ENCODE results near the gene NF1.
"Not testable (repeated sequence)": the region's sequence is repeated elsewhere in the genome, so short reads cannot be mapped to it uniquely, and the experiment has no call there.

NF1 gene

GRCh38 chr17:31308372-31309334, 213.9 kb downstream of the NF1 start:
- no peaks in the 10 kb centered on the region for H3K4me1 ChIP-seq (ENCODE audit: insufficient read depth, low read length)
- H3K9me3 ChIP-seq (ENCODE audit: low read length) = no peaks in the 10 kb centered on the region
- H3K9ac ChIP-seq (ENCODE audit: low read length) = no peak overlapping the region
- no peak overlapping the region for H3K4me3 ChIP-seq (ENCODE audit: low read depth in 1 of 2, low read length in 2 of 2)
- H3K27ac ChIP-seq (ENCODE audit: low read depth, low read length) = no peak overlapping the region
- no peaks in the 10 kb centered on the region for H3K27me3 ChIP-seq (ENCODE audit: control insufficient read depth in 1 of 2, insufficient read depth in 2 of 2, low read length in 2 of 2)
- no peaks in the 10 kb centered on the region for H3K36me3 ChIP-seq (ENCODE audit: insufficient read depth, low read length)

- no peak overlapping the region for H3K4me3 ChIP-seq (ENCODE audit: low read depth in 1 of 2, low read length in 2 of 2)
- H3K4me1 ChIP-seq (ENCODE audit: insufficient read depth, low read length) = no peaks in the 10 kb centered on the region
- no peak overlapping the region for H3K9ac ChIP-seq (ENCODE audit: low read length)
- no peaks in the 10 kb centered on the region for H3K9me3 ChIP-seq (ENCODE audit: low read length)
- no peak overlapping the region for H3K27ac ChIP-seq (ENCODE audit: low read depth, low read length)
- H3K27me3 ChIP-seq (ENCODE audit: control insufficient read depth in 1 of 2, insufficient read depth in 2 of 2, low read length in 2 of 2) = no peaks in the 10 kb centered on the region
- no peaks in the 10 kb centered on the region for H3K36me3 ChIP-seq (ENCODE audit: insufficient read depth, low read length)
Observed at GRCh38 chr17:31309556-31309955, 214.8 kb downstream of the NF1 start.

- H3K27me3 ChIP-seq (ENCODE audit: control insufficient read depth in 1 of 2, insufficient read depth in 2 of 2, low read length in 2 of 2) = no peaks in the 10 kb centered on the region
- no peak overlapping the region for H3K27ac ChIP-seq (ENCODE audit: low read depth, low read length)
- H3K4me1 ChIP-seq (ENCODE audit: insufficient read depth, low read length) = no peaks in the 10 kb centered on the region
- H3K36me3 ChIP-seq (ENCODE audit: insufficient read depth, low read length) = no peaks in the 10 kb centered on the region
- no peaks in the 10 kb centered on the region for H3K9me3 ChIP-seq (ENCODE audit: low read length)
- no peak overlapping the region for H3K4me3 ChIP-seq (ENCODE audit: low read depth in 1 of 2, low read length in 2 of 2)
- no peak overlapping the region for H3K9ac ChIP-seq (ENCODE audit: low read length)
Observed at GRCh38 chr17:31310260-31310659, 215.5 kb downstream of the NF1 start.

GRCh38 chr17:31310886-31311285, 216.1 kb downstream of the NF1 start:
- Histone ChIP-seq H3K27me3 (ENCODE audit: control insufficient read depth in 1 of 2, insufficient read depth in 2 of 2, low read length in 2 of 2) (no peaks in the 10 kb centered on the region), H3K4me3 (ENCODE audit: low read depth in 1 of 2, low read length in 2 of 2) (no peak overlapping the region), H3K4me1 (ENCODE audit: insufficient read depth, low read length) (no peaks in the 10 kb centered on the region), H3K9ac (ENCODE audit: low read length) (no peak overlapping the region), H3K36me3 (ENCODE audit: insufficient read depth, low read length) (no peaks in the 10 kb centered on the region), H3K27ac (ENCODE audit: low read depth, low read length) (no peak overlapping the region), H3K9me3 (ENCODE audit: low read length) (no peaks in the 10 kb centered on the region)

GRCh38 chr17:31311526-31311925, 216.7 kb downstream of the NF1 start:
- H3K36me3 ChIP-seq (ENCODE audit: insufficient read depth, low read length) = no peaks in the 10 kb centered on the region
- no peak overlapping the region for H3K9ac ChIP-seq (ENCODE audit: low read length)
- H3K9me3 ChIP-seq (ENCODE audit: low read length) = no peaks in the 10 kb centered on the region
- no peaks in the 10 kb centered on the region for H3K27me3 ChIP-seq (ENCODE audit: control insufficient read depth in 1 of 2, insufficient read depth in 2 of 2, low read length in 2 of 2)
- H3K4me1 ChIP-seq (ENCODE audit: insufficient read depth, low read length) = no peaks in the 10 kb centered on the region
- no peak overlapping the region for H3K27ac ChIP-seq (ENCODE audit: low read depth, low read length)
- no peak overlapping the region for H3K4me3 ChIP-seq (ENCODE audit: low read depth in 1 of 2, low read length in 2 of 2)

- H3K36me3 ChIP-seq (ENCODE audit: insufficient read depth, low read length); H3K9ac ChIP-seq (ENCODE audit: low read length); H3K4me1 ChIP-seq (ENCODE audit: insufficient read depth, low read length); H3K27ac ChIP-seq (ENCODE audit: low read depth, low read length); H3K9me3 ChIP-seq (ENCODE audit: low read length); H3K27me3 ChIP-seq (ENCODE audit: control insufficient read depth in 1 of 2, insufficient read depth in 2 of 2, low read length in 2 of 2); H3K4me3 ChIP-seq (ENCODE audit: low read depth in 1 of 2, low read length in 2 of 2): not testable (repeated sequence)
Observed at GRCh38 chr17:31312223-31312622, 217.4 kb downstream of the NF1 start.

- H3K27ac ChIP-seq (ENCODE audit: low read depth, low read length) = no peak within 1 kb of the TSS
- no peaks in the 10 kb centered on the region for H3K27me3 ChIP-seq (ENCODE audit: control insufficient read depth in 1 of 2, insufficient read depth in 2 of 2, low read length in 2 of 2)
- no peaks in the 10 kb centered on the region for H3K4me1 ChIP-seq (ENCODE audit: insufficient read depth, low read length)
- no peak within 1 kb of the TSS for H3K9ac ChIP-seq (ENCODE audit: low read length)
- no peak within 1 kb of the TSS for H3K4me3 ChIP-seq (ENCODE audit: low read depth in 1 of 2, low read length in 2 of 2)
- no peaks in the 10 kb centered on the region for H3K36me3 ChIP-seq (ENCODE audit: insufficient read depth, low read length)
- no peaks in the 10 kb centered on the region for H3K9me3 ChIP-seq (ENCODE audit: low read length)
Observed at GRCh38 chr17:31313982-31314781, 219.4 kb downstream of the NF1 start, which contains the start of gene EVI2B. TSS of gene EVI2B (minus strand) at chr17:31314054. CDS start at chr17:31305609, 8,445 bp downstream.

- Histone ChIP-seq H3K27me3 (ENCODE audit: control insufficient read depth in 1 of 2, insufficient read depth in 2 of 2, low read length in 2 of 2) (no peaks in the 10 kb centered on the region), H3K4me3 (ENCODE audit: low read depth in 1 of 2, low read length in 2 of 2) (no peak overlapping the region), H3K27ac (ENCODE audit: low read depth, low read length) (no peak overlapping the region), H3K9ac (ENCODE audit: low read length) (no peak overlapping the region), H3K9me3 (ENCODE audit: low read length) (no peaks in the 10 kb centered on the region), H3K4me1 (ENCODE audit: insufficient read depth, low read length) (no peaks in the 10 kb centered on the region), H3K36me3 (ENCODE audit: insufficient read depth, low read length) (no peaks in the 10 kb centered on the region)
Observed at GRCh38 chr17:31314782-31315100, 220.0 kb downstream of the NF1 start.

- Histone ChIP-seq H3K4me3 (ENCODE audit: low read depth in 1 of 2, low read length in 2 of 2) (no peak overlapping the region), H3K27ac (ENCODE audit: low read depth, low read length) (peak overlapping the region; percentile 47), H3K4me1 (ENCODE audit: insufficient read depth, low read length) (peaks cover 3% of the 10 kb centered on the region), H3K9me3 (ENCODE audit: low read length) (no peaks in the 10 kb centered on the region), H3K27me3 (ENCODE audit: control insufficient read depth in 1 of 2, insufficient read depth in 2 of 2, low read length in 2 of 2) (no peaks in the 10 kb centered on the region), H3K9ac (ENCODE audit: low read length) (no peak overlapping the region), H3K36me3 (ENCODE audit: insufficient read depth, low read length) (no peaks in the 10 kb centered on the region)
Observed at GRCh38 chr17:31318298-31318801, 223.6 kb downstream of the NF1 start.

GRCh38 chr17:31318851-31319661, 224.3 kb downstream of the NF1 start:
- Histone ChIP-seq H3K9me3 (ENCODE audit: low read length) (no peaks in the 10 kb centered on the region), H3K4me1 (ENCODE audit: insufficient read depth, low read length) (peaks cover 3% of the 10 kb centered on the region), H3K4me3 (ENCODE audit: low read depth in 1 of 2, low read length in 2 of 2) (no peak overlapping the region), H3K36me3 (ENCODE audit: insufficient read depth, low read length) (no peaks in the 10 kb centered on the region), H3K27me3 (ENCODE audit: control insufficient read depth in 1 of 2, insufficient read depth in 2 of 2, low read length in 2 of 2) (no peaks in the 10 kb centered on the region), H3K27ac (ENCODE audit: low read depth, low read length) (peak overlapping the region; percentile 47), H3K9ac (ENCODE audit: low read length) (no peak overlapping the region)

- H3K4me3 ChIP-seq (ENCODE audit: low read depth in 1 of 2, low read length in 2 of 2) = no peak overlapping the region
- H3K9ac ChIP-seq (ENCODE audit: low read length) = no peak overlapping the region
- no peak overlapping the region for H3K27ac ChIP-seq (ENCODE audit: low read depth, low read length)
Observed at GRCh38 chr17:31320241-31320640, 225.5 kb downstream of the NF1 start.

More at GRCh38 chr17:31320241-31320640, 225.5 kb downstream of the NF1 start:
- Histone ChIP-seq H3K9me3 (ENCODE audit: low read length) (no peaks in the 10 kb centered on the region), H3K36me3 (ENCODE audit: insufficient read depth, low read length) (no peaks in the 10 kb centered on the region), H3K4me1 (ENCODE audit: insufficient read depth, low read length) (peaks cover 3% of the 10 kb centered on the region), H3K27me3 (ENCODE audit: control insufficient read depth in 1 of 2, insufficient read depth in 2 of 2, low read length in 2 of 2) (no peaks in the 10 kb centered on the region)
